ENCODE measurements around the gene SCGB3A2.

GRCh38 chr5:147854894-147855773 is 23.4 kb upstream of the SCGB3A2 start:
- TF ChIP-seq CTCF (IDR thresholded peaks at IDR 0.05; ENCODE audit: low read length) (no peak), EZH2 (IDR thresholded peaks at IDR 0.05; ENCODE audit: borderline replicate concordance, low read length) (no peak)
